Hematopoietic multipotent progenitor cell treated with erythropoietin and hydrocortisone succinate and interleukin-3 and kit ligand, for 4 days (in vitro differentiated cells): Measurements from ENCODE around the gene PDK2.

Experiments used
- DNase-seq: peaks from one replicate; pipeline ENCODE4 v3.0.0-alpha.2; 2015

PDK2 gene

DNA sequence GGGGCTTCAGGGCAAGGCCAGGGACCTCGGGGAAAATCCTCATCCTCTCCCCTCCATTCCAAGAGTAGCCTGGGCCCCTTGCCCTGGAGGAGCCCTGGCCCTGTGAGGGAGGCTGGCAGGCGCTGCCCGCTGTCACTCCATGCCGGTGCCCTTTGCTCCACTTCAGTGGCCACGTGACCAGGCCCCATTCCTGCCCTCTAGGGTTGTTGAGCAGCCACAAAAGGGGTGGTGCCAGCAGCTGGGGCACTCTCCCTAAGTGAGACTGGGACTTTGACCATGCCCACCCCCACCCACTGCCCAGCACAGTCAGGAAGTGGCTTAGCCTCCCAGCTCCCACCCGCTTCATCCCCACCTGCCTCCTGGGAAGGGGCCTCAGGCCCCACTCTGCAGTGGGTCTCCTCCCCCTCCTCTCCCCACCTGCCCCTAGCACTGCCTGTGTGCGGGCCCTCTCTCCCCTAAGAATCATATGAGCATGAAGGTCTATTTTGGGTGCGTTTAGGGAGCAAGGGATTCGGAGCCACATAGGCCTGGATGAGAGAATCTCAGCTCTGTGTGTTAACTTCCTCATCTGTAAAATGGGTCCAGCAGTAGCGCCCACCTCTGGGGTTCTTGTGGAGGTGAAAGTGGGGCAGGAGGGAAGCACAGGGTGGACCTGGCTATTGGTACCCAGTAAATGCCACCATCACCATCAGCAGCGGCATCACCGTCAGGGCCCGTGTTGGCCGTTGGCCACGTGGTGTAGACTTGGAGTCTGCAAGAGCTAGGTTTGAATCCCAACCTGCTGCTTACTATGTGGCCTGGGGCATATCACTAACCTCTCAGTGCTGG lies 7.2 kb downstream of the PDK2 start:
- DNase-seq, result no peak

DNA sequence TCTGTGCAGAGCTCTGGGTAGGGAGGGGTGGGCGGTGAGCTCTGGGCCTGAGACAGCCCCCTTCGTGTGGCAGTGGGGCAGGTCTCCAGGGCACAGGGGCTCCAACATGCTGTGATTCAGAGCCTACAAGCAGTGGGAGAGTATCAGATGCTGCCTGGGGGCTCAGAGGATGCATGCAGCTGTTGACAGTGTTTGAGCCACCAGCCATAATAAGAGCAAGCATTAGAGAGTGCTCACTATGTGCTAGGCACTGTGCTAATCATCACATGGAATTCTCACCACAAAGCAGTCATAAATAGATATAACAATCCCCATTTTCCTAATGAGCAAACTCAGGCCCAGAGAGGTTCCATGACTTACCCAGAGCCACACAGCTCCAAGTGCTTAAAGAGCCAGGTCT lies 8.1 kb downstream of the PDK2 start:
- no peak for DNase-seq

DNA sequence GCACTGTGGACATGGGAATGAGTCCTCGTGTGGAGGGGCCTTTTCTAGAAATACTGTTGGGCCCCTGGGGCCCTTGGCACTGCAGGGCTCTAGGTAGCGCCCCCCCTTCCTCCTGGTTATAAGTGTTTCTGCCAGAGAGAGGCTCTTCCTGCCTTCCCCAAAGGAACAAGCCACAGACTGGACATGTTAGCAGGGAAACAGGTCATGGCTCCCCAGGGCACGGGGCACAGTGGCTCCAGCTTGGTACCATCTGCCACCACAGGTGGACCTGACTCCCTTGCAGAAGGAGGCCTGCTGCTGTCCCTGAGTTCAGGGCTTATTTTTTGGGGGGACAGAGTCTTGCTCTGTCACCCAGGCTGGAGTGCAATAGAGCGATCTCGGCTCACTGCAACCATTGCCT lies 8.8 kb downstream of the PDK2 start:
- DNase-seq, result no peak

DNA sequence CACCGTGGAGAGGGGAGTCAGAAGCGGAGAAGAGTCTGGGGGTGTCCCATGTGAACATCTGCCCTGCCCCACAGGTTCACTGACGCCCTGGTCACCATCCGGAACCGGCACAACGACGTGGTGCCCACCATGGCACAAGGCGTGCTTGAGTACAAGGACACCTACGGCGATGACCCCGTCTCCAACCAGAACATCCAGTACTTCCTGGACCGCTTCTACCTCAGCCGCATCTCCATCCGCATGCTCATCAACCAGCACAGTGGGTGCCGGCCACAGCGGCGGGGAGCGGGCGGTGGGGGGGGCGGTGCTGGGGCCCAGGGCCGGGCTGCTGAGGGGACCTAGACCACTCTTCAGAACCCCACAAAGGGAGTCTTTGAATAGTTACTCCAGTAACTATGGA lies 10.7 kb downstream of the PDK2 start:
- no peak for DNase-seq

DNA sequence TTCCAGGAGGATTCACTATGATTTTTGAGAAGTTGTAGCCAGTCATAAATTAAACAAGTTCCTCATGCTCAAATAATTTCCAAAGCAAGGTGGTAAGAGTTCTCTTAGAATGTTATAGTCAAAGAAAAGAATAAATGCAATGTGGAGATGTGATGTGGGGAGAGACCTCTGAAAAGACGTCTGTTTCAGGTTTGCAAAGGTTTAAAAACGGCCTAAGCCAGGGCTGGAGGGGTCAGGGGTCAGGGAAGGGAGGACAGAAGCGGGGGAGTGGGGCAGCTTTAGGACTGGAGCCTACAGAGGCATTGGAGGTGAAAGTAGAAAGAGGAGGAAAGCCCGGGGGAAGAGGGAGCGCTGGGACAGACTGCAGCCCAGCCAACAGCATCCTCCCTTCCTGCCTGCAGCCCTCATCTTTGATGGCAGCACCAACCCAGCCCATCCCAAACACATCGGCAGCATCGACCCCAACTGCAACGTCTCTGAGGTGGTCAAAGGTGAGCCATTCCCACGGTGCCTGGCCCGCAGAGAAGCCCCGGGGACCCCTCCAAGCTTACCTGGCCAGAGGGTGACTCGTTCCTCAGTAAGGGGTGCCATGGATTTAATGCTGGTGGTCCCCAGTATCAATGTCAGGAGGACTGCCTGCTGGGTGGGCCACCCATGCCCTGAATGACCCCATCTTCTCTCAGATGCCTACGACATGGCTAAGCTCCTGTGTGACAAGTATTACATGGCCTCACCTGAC lies 11.4 kb downstream of the PDK2 start:
- DNase-seq, result no peak

DNA sequence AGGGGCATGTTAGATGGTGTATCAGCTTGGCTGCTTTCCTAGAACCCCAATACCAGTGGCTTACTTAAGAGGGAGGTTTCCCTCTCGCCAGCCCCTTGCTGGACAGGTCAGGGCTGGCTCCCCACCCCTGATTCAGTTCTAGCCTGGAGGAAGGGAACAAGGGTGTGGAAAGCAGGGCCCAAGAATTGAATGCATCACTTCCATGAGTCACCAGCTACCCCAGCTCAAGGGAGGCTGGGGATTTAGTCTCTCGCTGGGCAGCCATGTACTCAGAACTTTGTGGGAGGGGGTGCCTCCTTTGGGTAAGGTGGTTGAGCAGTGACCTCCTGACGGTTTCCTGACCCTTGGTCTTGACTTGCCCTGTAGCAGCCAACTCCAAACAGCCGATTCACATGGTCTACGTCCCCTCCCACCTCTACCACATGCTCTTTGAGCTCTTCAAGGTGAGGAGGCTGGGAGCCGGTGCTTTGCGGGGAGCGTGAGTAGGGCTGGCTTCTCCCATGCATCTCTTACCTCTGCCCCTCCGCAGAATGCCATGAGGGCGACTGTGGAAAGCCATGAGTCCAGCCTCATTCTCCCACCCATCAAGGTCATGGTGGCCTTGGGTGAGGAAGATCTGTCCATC lies 12.8 kb downstream of the PDK2 start:
- no peak for DNase-seq

DNA sequence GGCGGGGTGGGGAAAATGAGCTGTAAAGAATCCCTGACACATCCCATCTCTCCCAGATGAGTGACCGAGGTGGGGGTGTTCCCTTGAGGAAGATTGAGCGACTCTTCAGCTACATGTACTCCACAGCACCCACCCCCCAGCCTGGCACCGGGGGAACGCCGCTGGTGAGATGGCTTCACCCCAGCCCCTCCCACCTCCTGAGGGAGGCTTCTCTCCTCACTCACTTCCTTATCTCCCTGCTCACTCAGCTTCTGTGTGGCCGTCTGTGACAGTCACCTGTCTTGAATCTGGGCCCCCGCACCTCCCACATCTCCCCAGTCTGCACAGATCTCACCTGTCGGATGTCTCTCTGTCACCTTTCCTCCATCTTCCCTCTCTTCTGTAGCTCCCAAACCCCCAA lies 13.4 kb downstream of the PDK2 start:
- DNase-seq, result no peak

DNA sequence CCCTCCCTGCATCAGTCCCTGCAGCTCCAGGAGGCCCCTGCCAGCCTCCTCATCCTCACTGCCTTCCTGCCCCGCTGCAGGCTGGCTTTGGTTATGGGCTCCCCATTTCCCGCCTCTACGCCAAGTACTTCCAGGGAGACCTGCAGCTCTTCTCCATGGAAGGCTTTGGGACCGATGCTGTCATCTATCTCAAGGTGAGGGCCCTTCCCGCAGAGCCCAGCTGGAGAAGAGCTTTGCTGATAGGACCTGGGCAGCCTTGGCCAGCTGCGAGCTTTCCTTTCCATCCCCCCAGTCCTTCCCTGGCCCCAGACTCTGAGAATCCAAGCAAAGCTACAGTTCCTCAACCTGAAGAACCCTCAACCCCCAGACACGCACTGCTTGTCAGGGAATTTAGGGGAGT lies 14.1 kb downstream of the PDK2 start:
- no peak for DNase-seq

DNA sequence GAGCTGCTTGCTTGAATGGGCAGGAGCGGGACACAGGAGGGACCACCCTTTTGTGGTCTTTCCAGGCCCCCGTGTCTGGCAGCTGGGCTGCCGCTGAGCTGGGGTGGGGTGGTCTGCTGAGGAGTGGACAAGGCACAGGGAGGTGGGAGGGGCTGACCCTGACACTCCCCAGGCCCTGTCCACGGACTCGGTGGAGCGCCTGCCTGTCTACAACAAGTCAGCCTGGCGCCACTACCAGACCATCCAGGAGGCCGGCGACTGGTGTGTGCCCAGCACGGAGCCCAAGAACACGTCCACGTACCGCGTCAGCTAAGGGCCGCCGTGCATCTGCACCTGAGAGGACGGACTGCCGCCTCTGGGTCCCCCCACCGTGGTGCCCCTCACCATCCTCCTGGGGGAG lies 14.6 kb downstream of the PDK2 start:
- no peak for DNase-seq

DNA sequence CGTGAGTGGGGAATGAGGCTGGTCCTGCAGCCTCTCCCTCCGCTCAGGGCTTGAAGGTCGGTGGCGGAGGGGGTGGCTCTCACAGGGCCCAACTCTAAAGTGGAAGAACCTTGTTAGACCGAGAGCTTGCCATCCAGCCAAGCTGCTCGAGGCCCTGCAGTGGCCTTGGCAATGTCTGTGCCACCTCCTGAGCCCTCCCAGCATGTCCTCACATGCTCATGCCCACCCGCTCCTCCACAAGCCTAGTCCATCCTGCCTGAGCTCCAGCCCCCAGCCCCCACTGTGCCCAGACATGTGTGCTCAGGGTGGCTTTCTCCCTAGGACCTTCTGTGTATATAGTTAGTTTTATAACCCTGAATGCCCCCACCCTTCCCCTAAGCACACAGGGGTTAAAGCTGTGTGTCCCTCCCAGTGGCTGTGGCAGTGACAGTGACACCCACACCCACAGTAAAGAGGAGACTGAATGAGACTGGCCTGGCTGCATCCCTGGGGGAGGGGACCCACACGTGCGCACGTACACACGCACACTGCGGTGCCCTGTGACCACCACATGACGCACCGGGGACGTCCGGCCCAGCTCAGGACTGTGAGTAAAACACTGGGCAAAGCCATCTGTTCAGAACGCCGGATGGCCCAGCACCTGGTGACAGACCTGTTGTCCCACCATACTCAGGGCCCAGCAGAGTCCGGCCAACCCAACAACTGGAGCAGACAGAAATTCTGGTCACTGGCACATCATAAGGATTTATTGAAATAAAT lies 15.6 kb downstream of the PDK2 start:
- DNase-seq, result no peak

DNA sequence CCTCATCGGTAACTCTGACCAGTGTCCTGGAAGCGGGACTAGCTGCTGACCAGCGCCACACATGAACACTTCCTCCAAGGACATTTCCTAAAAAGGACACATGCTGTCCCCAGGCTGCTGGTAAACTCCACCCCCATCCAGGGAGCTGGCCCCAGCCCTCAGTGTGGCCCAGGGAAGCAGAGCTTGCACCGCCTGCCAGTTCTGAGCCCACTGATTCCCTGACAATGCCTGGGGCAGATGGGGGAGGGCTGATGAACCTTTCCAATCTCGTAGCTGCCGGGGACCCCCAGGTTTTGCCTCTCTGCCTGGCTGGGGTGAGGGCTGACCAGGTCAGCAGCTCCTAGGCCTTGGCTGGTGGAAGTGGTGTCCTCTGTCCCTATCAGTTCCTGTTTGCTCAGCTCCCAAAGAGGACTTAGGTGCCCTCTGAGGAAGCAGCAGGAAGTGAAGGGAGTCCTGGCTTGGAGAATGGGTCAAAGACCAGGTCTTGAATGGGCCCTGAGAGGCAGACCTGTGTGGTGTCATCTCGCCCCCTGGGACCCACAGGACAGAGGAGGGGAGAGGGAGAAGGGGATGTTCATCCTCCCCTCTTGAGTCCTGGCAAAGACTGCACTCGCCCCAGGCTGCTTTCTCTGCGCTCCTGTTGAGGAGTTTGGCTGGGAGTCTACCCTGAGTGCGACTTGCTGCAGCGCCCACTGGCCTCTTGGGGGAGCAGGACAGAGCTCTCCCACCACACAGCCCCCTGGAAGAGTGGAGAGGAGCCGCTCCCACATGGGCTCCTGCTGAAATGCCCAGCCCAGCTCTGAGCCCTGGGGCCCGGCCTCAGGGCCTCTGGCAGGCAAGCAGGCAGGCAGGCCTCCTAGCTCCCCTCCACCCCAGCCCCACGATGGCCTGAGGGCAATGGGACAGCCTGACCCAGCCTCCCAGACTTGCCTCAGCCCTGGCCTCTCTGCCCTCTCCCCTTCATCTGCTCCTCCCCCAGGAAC lies 16.8 kb downstream of the PDK2 start:
- no peak for DNase-seq

DNA sequence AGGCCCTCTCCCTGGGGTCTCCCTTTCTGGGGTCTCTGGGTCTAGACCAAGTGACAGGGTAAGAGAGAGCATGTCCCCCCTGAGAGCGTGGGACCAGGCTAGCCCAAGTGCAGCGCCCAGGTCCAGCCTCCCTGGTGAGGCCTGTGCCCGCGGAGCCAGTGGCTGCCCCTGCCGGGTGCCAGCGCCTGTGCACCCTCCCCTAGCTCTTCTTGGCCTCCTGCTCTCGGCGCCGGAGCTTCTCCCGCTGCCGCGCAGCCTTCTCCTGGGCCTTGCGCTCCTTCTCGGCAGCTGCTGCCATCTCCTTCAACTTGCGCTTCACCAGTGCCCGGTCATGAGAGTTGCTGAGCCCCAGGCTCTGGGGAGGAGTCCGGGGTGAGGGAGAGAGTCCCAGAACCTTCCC lies 17.5 kb downstream of the PDK2 start:
- no peak for DNase-seq

DNA sequence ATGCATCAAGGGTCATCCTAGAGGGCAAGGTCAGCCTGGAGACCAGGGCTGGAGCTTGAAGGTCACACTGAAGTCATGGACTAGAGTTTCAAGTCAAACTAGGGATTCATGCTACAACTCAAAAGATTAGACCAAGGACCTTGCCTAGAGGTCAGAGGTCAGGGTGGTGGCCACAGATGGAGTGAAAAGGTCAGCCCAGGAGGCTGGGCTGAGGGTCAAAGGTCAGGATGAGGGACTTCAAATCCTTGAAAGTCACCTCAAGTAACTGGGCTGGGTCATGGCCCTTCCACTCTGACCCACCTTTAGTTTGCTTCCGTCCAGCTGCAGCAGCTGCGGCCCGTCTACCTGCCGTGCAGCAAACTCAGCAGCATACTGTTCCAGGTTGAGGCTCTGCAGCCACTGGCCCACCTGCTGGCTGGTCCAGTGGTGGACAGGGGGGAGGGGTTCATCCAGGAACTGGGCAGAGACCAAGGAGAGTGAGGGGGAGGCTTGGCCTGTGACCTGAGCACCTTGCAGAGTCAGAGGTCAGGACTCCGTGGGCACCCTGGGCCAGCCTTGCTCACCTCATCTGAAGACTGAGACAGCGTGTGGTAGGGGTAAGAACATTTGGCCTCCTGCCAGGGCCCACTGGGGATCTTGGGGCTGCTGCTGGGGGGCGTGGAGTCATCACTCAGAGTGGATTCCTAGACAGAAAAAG lies 18.6 kb downstream of the PDK2 start:
- no peak for DNase-seq

DNA sequence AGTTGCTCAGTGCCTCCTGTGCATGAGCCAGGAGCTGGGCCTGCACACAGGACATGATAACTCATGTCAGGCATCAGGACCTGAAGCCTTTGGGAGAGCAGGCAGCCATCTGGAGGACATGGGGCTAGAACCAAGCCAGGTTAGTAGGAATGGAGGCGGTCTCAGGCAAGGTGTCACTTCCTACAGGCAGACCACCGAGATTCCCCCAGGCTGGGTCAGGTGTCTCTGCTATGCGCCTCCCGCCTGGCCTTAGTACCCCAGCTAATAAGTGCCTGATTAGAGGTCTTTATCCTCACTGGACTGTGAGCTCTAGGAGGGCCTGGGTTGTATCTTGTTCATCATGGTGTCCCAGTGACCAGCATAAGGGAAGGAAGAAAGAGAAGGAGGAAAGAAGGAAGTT lies 19.2 kb downstream of the PDK2 start:
- DNase-seq, result no peak

DNA sequence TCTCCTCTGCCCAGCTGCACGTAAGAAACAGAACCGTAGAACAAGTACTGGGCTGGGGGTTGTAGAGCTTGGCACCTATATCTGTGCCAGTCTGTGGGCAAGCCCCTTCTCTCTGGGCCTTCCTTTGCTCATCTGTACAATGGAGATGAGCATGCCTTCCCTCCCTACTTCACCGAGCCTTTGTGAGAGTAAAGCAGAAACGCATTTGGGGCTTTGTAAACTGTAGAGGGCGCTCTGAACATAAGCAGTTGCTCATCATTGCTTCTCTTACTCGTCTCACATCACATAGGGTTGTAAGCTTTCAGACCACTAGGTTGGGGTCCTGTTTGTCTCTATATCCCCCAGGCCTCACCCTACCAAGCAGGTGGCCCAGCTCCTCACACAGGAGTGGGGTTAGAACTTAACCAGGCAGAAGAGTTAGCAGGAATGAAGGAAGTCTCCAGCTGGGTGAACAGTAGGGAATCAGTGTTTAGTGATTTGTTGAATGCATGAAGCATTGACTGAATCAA lies 19.8 kb downstream of the PDK2 start:
- DNase-seq, result peak; percentile 93

DNA sequence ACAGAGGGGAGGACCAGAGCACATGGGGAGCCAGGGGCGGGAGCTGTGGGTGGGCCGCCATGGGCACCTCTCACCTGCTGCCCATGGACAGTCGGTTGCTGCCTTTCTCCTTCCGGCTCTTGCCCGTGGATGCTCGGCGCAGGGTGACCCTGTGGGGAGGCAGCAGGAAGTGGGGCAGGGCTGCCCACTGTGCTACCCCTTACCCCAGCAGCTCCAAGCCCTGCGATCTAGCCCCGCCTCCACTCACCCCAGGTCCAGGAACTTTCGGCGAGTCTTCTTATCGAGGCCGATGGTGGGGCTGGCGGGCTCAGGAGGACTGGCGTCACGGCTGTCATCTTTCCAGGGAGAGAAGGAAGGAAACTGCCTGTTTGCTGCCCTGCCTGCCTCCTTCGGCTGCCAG lies 20.6 kb downstream of the PDK2 start:
- DNase-seq, result peak; percentile 37

DNA sequence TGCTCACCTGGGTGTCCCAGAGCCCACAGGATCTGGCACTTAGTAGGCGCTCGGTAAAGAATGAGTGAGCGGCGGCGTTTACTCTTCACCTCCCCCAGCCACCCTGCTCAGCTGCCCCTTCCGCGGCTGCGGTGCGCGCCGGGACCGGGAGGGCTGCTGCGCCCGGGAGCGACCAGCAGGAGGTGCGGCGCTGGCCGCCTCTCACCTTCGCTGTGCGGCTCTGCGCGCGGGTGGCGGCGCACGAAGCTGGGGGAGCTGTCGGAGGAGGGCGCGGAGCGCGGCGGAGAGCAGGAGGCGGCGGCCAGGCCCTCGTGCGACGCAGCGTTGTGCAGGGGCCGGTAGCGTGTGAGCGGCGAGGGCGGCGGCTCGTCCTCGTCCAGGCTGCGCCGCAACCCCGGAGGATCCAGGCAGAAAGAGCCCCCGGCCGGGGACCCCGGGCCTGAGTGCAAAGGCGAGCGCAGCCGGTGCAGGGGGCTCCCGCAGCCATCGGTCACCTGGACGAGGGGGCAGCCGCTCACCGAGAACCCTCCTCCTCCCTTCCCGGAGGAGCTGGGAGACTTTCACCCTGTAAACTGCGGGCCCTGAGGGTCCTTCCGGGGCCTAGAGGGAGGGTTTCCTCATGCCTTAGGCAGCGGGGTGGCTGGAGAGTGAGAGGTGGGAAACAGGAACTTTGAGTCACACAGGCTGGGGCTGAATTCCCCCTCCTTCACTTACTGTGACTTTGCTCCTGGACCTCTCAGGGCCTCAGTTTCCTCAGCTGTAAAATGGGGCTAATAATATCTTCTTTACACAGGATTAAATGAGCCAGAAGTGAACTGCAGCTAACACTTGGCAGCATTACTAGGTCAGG lies 22.3 kb downstream of the PDK2 start:
- DNase-seq, result peak; percentile 85

DNA sequence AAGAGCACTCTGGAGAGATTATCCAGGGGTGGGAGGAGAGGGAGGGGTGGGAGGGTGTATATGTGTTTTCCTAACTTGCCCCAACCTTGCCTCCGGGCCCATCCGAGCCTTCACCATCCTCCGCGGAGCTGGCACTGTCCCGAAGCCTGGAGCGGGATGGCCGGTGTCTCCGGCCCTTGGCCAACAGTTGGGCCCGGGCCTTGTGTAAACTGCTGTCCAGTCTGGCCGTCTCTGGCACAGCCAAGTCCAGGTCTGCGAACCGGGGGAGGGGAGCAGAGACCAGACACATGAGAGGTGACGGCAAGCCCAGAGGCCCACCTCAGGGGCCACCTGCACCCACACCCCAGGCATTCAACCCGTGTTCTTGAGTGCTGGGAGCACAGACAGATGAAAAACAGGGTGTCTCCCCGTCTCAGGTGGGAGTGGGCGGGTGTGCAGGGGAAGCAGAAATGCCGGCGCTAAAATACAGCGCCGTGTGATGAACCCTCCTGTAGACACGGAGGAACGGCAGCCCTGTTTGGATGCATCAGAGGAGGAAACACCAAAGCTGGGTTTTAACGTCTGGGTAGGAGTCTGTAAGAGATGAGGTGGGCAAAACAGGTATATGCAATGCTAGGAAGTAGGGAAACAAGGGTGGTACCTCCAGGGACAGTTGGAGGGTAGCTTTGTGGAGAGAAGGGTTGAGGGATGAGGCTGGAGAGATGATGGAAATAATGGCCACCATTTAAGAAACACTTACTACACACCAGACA lies 23.1 kb downstream of the PDK2 start:
- DNase-seq, result no peak

DNA sequence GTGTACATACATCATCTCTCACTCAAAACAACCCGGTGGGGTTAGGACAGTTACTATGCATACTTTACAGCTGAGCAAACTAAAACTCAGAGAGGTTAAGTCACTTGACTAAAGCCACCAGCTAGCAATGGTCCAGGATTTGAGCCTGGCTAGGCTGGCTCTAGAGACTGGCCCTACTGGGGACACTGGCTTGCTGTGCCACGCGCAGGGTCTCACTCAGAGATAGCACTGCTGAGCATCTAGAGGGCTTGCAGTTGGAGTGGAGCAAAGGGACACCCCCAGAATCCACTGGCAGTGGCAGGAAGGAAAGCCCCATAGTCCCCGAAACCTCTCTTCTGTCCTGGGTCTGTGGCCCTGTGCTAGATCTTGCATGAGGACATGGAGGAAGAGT lies 23.7 kb downstream of the PDK2 start:
- no peak for DNase-seq
